NCI-H146 treated with DMSO at 0.1 percent for 48 hours (cell line): Measurements from ENCODE around the gene XRCC4.

Experiments used
- DNase-seq: peaks from one replicate; lab custom pipeline; 2025; ENCODE audit not compliant: unreplicated experiment; lab: John Stamatoyannopoulos, UW

Gene XRCC4

DNA sequence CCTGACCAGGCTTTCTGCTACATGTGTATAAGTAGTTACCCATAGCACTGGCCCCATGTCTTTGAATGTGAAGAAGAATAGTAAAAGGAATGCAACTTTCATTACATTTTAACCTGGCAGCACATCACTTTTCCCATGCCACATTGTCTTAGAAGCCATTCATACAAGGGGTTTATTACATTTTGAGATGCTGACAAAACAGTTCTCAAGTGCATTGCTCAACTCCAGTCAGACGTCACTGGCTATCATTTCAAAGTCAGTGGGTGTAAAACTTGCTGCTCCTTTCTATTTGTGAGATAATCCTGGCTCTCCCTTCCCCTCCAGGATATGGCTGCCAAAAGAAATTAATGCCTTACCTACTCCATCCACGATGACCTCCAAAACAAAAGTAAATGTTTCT, 297.2 kb downstream of the XRCC4 start:
- no peak for DNase-seq

DNA sequence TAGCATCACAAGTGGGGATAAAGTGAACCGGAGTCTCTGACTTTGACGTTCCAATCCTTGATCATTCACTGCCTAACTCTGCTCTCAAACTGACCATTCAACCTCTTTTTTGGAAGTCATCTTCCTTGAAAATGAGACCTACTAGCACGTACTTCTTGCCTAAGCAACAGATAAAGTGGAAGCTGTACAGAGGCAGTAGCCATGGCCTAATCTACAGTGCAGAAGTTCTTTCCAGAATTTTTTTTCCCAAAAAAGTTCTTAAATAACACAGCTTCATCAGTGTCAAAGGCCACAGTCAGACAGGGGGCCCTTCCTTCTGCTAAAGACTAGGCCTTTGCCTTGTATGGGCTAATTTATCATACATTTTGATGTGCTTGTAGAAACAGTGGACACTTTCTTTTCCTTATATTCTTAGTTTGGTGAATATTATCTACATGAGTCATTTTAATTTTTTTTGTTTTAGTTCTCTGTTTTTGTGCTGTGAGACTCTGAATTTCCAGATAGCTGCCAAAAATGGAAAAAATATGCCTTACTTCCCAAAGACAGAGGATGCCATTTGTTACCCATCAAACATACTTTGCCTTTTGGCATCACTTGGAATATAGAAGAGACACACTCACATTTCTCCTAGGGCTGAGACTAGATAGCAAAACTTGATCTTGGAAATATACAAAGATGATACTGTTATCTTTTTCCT, 297.9 kb downstream of the XRCC4 start:
- no peak for DNase-seq

DNA sequence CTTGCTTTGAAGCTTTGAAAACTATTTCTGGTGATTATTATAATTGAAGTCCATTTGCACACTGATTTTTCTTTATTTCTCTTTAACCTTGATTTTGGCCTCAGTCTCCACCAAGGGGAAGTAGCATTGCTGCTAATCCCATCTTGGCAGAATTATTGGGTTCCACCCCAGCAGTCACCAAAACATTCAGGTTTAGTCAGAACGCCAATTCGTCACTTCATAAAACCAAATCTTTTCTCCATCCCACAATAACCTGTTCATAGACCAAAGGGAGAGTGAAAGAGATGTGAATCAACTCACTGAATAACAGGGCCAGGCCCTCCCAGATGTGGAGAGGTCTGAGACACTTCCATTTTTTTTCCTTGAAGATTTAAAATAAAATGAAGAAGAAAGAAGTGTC, 299.1 kb downstream of the XRCC4 start:
- DNase-seq, result no peak

DNA sequence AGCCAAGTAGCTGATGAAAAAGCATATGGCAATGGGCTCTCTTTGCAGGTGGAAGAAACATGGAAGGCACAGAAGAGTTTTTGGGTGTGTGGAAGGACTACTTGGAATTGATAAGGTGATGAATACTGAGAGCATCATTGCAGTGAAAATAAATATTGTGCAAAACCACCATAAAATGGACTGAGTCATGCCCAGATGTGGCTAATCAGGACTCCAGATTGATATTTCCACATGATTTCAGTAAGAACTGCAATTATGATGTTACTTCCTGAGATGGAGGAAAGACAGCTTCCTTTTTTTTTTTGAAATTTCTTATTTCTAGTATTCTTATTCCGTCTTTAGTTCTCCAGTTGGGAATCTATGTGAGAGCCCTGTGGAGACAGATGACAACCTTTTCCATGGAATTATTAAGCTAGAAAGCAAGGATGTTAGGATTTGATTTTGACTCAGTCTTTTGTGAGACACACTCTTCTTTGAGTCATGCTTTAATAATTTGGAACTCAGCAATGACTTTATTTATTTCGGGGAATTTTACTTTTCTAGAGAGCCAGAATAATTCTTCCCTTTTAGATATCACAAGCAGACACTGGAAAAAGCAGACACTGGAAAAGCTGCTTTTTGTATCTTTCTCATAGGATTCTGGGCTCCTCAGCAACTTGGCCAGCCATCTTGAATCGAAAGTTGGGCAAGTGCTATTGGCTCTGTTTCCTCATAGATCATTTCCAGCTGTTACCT, 300.0 kb downstream of the XRCC4 start:
- DNase-seq, result no peak

DNA sequence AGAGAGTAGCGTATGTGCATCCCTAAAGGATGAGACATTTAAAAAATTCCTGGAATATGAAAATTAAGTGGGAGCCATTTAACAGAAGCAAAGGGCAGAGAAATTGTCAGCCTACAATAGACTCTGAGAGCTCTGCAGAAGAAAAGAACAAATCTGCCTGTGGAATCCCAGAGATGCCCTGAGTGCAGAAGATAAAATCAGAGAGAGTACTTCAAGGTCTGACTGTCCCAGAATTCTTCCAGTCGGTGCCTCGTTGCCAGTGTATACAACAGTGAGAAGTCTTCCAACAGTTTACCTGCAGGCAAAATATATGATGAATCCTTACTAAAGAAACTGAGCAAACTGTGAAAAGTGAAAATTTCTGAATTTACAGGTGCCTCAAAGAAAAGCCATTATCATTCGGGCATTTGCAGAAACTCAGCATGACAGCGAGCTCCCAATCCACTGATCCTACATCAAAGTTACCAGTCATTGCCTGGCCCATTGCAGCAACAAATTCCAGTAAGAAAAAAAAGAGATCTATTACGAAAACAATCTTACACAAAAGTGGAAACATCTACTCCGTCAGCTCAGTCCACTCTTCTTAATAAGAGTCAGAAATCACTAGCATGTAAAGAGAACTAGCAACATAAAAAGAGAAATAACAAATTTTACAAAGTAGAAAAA, 301.4 kb downstream of the XRCC4 start:
- DNase-seq, result no peak

DNA sequence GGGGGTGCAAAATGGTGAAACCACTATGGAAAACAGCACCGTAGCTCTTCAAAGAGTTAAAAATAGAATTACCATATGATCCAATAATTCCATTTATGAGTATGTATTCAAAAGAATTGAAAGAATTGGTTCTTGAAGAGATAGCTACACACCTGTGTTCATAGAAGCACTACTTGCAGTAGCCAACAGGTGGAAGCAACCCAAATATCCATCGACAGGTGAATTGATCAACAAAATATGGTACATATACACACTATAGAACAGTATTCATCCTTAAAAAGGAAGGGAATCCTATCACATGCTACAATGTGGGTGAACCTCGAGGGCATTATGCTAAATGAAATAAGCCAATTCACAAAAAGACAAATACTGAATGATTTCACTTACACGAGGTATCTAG, 308.5 kb downstream of the XRCC4 start:
- no peak for DNase-seq

DNA sequence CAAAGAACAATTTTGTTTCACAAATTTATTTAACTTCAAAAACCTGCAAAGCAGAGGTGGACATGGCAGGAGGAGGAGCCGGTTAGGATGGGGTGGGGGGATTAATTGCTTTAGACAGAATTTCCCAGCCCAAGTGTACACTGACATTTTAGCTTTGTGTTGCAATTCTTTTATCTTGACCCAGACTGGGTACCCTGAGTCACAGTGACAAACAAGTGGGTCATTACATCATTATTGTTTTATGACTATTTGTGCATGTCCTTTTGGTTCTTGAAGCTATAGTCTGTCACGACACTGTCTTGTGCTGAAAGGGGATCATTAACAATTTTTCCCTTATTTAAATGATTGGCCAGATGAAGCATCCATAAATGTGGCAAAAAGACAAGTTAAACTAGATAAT, 309.7 kb downstream of the XRCC4 start:
- no peak for DNase-seq

DNA sequence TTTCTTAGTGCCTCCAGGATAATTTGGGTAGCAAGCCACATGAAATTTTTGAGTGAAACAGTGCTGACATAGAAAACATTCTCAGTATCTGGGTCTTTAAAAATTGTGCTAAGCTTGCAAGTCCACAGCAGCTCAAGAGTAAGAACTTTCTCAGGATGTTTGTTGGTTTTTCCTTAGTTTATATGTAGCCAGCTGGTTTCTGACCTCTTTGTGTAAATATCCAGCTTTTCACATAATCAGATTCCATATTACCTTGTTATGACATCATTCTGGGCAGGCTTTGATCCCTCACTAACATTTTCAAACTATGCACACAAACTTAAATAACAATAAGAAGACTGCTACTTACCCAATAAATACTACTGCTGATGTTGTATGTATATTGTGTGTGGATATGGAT, 311.3 kb downstream of the XRCC4 start:
- no peak for DNase-seq

DNA sequence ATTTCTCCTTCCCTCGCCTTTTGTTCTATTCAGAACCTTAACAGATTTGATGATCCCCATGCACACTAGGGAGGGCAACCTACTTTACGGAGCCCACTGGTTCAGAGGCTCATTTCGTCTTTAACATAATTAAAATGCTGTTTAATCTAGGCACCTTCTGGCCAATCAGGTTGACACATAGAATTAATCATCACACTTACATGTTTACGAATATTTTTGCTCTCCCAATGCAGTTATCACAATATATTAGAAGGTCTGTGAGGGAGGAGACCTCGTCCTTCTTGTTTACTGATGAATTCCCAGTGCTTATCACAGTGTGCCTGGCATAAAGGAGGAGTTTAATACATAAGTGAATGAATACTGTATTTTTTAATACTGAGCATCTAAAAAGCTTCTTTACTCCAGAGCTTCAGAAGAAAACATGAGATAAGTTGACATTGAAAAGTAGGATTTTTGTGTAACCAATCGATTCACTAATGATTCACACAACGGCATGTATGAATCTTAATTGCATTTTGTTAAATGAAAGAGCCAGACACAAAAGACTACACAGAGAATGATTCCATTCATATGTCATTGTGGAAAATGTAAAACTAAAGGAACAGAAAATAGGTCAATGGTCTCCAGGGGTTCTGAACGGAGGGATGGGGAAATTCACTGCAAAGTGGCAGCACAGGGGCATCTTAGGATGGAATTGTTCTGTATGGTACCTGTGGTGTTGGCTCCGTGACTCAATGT, 315.6 kb downstream of the XRCC4 start:
- no peak for DNase-seq

DNA sequence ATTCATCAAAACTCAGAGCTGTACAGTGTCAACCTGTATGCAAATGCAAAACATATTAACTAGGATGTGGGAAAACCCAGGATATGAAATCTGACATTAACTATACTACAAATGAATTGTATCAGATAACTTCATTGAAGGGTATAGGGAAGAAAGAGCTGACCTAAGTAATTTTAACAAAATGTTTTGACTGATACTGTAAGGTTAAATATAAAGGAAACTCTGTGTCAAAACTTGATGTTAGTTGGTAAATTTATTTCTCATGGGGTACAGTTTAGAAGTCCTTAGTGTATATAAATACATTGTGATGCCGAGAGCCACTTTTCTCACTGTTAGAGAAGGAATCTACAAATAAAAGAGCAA, 316.1 kb downstream of the XRCC4 start:
- DNase-seq, result no peak

DNA sequence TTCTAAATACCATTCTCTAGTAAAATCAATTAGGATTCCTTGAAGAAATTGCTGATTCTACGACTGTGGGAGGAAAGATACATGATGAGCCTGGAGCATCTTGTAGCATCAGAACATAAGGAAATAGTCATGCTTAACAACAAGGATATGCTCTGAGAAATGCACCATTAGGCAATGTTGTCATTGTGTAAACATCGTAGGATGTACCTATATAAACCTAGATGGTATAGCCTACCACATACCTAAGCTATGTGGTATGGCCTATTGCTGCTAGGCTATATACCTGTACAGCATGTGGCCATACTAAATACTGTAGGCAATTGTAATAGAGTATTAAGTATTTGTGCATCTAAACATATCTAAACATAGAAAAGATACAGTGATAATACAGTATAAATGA, 316.8 kb downstream of the XRCC4 start:
- DNase-seq, result no peak

DNA sequence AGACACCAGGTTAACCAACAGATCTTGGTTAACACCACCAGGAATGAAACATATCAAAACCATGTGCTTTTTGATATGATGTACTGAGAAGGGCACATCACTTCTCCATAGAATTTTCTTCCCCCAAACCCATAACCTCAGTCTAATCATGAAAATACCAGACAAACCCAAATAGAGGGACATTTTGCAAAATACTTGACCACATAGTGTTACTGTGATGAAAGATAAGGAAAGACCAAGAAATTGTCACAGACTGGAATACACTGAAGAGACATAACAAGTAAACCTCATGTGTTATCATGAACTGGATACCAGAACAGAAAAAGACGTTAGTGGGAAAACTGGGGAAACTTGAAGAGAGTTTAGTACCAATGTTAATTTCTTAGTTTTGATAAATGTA, 319.3 kb downstream of the XRCC4 start:
- no peak for DNase-seq

DNA sequence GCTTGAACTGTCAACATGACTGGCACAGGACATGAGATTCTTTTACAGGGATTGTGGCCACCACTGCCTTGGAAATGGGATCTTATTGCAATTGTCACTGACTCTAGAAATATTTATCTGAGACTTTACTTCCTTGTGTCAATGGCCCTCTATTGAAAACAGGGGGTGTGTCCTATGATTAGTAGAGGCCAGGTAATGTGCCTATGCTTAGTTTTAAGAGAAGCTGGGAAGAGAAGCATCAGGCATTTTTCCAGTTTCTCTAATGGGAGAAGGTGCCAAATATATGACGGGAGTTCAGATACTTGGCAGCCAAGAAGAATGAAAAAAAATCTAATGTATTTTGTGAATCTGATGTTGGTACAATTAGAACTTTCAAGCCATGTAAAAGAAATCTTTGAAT, 320.3 kb downstream of the XRCC4 start:
- DNase-seq, result no peak

DNA sequence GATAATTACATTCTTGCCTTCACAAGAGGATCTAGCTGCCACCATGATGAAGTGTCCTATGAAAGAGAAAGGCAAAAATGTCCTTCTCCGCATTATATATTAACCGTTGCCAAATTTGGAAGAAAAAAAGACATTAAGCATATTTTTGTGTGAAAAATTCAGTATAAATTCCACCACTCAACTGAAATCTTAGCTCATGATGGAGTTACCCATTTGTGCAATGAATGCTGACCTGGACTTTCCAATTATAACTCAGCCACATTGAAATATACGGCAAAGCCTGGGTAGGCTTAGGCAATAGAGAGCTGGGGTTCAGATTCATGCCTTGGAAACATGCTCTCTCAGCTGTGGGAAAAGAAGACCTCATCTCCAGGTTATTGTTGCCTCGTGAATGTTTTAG, 322.9 kb downstream of the XRCC4 start:
- no peak for DNase-seq

DNA sequence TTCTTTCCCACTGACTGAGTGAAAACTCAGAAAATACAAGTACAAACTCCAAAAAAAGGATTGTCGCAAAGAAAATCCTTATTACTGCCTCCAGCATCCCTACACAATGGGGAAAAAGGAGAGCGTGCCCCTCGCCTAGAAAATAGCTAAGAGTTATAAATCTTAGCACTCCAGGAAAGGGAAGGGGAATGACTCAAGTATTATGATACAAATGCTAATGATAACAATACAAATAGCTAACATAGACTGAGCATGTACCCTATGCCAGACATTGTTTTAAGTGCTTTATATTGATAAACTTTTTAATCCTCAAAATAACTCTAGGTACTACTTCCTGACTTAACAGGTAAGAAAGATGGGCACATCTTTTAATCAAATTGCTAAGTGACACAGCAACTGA, 323.4 kb downstream of the XRCC4 start:
- no peak for DNase-seq

DNA sequence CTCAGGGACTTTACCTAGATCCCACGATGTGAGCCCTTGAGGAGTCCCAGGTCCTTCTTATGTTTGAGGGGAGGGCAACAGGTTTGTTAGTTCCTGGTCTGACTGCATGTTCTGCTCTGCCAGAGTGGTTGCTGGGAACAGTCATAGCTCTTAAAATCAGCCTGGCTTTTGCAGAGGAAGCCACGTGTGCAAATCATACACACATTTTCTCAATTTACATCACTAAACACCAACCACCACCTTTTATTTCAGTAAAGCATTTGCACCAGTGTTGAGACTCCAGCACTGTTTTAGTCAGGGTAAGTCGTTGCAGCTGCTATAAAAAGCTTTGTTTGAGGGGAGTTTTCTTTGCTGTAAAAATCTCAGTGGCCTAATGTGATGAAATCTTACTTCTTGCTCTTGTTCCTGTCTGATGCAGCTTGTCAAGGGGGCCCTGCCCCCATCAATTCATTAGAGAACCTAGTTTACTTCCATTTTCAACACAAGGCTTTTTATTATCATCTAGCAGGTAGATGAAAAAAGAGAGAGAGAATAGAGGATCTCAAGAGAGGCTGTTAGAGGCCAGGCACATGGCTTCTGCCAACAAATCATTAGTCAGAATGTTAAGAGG, 323.9 kb downstream of the XRCC4 start:
- no peak for DNase-seq

DNA sequence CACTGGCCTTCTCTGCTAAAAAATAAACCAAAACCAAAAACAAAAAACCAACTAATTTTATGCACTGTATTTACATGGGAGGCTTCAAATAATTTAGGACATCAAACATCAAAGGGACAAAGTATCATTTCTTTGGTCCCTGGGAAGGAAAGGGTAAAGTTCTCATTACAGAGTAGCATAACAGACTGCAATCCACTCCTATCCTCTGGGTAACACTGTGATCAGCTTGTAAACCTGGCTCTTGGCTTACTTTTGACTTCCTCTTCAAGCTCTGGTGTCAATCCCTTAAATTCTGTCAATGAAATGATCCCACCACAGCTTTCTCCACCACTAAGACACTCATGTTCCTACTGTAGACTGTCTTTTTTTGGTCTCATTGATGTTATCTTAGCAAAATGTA, 324.4 kb downstream of the XRCC4 start:
- DNase-seq, result no peak
